GM12874 (cell line): ENCODE data around the gene PLIN3.

Source experiments
- TF ChIP-seq, protein P1 (sequence below): IDR thresholded peaks from 2 replicates; pipeline ENCODE4 v1.5.1; 2011; ENCODE audit warnings: low read depth, mild to moderate bottlenecking, control low read depth, low read length, moderate library complexity; ENCODE audit not compliant: insufficient read depth

PLIN3 gene, protein sequence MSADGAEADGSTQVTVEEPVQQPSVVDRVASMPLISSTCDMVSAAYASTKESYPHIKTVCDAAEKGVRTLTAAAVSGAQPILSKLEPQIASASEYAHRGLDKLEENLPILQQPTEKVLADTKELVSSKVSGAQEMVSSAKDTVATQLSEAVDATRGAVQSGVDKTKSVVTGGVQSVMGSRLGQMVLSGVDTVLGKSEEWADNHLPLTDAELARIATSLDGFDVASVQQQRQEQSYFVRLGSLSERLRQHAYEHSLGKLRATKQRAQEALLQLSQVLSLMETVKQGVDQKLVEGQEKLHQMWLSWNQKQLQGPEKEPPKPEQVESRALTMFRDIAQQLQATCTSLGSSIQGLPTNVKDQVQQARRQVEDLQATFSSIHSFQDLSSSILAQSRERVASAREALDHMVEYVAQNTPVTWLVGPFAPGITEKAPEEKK

DNA sequence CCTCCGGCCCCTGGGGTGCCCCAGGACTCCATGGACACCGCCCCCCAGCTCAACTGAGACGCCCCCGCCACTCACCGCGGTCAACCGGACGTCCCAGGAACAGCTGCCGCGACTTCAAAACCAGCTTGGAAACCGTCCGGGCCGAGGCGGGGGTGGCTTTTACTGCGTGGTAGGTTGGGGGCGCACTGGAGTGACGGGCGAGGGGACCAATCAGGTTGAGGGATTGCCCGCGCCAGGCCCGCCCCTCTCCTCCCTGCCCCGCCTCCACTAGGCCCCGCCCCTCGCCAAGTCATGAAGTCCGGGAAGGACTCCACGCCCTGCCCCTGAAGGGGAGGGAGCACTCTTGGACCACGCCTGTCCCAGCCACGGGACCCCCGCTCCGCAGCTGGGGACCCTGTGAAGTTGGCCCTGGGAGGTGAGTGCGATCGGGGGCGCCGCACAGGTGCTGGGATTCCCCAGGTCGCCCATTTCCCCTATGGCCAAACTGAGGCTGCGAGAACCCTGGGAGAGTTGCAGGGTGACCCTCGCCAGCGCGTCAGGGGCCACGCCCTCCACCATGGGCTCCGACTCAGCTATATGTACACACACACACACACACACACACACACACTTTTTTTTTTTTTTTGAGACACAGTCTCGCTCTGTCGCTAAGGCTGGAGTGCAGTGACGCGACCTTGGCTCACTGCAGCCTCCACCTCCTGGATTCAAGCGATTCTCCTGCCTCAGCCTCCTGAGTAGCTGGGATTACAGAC, at the start of gene PLIN3:
PLIN3 (minus strand) TSS at position 134 of the 752 bp plus-strand sequence. CDS start 6,273 bp downstream, outside the sequence.
- TF ChIP-seq, protein P1, sequence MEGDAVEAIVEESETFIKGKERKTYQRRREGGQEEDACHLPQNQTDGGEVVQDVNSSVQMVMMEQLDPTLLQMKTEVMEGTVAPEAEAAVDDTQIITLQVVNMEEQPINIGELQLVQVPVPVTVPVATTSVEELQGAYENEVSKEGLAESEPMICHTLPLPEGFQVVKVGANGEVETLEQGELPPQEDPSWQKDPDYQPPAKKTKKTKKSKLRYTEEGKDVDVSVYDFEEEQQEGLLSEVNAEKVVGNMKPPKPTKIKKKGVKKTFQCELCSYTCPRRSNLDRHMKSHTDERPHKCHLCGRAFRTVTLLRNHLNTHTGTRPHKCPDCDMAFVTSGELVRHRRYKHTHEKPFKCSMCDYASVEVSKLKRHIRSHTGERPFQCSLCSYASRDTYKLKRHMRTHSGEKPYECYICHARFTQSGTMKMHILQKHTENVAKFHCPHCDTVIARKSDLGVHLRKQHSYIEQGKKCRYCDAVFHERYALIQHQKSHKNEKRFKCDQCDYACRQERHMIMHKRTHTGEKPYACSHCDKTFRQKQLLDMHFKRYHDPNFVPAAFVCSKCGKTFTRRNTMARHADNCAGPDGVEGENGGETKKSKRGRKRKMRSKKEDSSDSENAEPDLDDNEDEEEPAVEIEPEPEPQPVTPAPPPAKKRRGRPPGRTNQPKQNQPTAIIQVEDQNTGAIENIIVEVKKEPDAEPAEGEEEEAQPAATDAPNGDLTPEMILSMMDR = no peak

DNA sequence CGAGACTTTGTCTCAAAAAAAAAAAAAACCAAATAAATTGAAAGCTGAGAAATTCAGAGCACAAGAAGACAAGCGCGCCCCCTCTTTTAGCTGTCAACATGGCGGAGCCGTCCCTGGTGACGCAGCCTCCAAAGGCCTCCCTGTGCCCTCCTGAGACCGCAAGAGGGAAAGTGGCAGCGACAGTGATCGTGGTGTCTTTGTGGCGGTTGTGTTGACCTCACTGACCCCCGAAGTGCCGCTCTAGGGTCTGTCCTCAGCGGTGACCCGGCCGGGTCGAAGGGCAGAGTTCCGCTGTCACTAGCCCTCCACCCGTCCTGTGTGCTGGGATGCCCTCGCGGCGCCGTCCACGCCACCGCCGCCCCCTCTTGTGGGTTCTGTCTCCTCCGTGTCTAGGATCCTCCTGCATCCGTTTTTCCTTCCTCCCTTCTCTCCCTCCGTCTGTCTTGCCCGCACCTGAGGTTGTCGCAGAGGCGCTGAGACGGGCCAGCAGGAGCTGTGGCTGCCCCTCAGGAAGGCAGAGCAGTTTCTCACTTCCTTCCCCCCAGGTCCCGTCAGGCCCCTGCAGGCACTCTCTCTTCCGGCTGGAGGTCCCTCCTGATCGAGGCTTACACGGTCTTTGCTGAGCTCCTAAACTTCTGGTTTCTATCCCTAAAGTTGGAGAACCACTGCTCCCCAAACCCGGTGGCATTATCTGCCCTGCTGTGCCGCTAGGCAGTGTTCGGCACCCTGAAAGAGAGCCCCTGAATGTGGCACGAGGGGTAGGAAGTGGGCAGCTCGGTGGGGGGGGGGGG, 49.0 kb upstream of the PLIN3 start:
- TF ChIP-seq, protein P1 = no peak

DNA sequence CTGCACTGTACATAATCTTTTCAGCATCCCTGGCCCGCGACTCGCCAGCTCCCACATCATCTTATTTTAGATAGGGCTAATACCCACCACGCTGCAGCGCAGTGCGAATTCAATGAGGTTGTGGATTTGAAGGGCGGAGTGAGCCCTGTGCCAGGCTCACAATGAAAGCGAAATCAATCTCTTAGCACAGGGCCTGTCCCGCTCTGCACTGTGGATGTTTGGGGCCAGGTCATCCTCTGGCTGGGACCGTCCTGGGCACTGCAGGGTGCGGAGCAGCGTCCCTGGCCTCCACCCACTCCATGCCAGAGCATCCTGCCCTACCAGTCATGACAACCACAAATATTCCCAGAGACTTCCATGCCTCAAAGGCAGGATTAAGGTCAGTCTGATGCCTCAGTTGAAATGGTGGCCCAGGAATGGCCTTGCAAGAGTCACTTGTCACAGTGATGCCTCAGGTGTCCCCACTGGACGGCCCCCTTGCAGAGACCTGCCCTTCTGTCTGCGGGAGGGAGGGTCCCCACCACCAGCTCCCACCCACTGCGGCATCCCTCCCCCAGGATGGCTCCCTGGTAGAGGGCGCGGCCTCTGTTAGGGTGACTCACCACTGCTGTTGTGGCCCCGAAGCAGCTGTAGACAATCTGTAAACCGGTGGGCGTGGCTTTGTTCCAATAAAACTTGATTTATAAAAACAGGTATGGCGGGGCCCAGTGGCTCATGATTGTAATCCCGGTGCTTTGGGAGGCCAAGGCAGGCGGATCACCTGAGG, 47.5 kb upstream of the PLIN3 start:
- TF ChIP-seq, protein P1 = no peak

DNA sequence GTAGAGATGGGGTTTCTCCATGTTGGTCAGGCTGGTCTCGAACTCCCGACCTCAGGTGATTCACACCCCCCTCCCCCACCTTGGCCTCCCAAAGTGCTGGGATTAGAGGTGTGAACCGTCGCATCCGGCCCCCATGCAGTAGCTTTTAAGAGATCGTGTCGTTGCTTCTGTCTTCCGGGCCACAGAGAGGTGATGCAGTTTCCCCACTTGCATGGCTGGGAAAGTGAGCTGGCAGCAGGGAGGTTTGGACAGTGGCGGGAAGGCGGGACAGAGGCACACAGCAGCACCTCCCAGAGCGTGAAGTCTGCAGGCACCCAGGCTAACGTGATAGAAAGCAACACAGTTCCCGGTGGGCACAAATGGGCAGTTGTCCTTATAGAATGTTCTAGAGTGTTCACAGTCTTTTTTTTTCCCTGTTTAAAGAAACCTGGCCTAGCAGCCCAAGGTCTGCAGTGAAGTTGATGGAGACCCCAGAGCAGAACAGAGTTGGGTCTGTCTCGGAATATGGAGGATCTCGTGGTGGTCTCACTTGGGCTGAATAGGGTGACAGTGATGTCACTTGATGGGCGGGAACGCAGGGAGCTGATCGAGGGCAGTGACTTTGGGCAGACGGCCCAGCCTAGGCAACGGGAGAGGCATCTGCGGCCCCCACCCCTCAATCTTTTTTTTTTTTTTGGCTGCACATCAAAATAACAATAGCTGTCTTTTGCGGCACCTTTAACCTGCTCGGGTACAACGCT, 46.7 kb upstream of the PLIN3 start:
- TF ChIP-seq, protein P1 = no peak

DNA sequence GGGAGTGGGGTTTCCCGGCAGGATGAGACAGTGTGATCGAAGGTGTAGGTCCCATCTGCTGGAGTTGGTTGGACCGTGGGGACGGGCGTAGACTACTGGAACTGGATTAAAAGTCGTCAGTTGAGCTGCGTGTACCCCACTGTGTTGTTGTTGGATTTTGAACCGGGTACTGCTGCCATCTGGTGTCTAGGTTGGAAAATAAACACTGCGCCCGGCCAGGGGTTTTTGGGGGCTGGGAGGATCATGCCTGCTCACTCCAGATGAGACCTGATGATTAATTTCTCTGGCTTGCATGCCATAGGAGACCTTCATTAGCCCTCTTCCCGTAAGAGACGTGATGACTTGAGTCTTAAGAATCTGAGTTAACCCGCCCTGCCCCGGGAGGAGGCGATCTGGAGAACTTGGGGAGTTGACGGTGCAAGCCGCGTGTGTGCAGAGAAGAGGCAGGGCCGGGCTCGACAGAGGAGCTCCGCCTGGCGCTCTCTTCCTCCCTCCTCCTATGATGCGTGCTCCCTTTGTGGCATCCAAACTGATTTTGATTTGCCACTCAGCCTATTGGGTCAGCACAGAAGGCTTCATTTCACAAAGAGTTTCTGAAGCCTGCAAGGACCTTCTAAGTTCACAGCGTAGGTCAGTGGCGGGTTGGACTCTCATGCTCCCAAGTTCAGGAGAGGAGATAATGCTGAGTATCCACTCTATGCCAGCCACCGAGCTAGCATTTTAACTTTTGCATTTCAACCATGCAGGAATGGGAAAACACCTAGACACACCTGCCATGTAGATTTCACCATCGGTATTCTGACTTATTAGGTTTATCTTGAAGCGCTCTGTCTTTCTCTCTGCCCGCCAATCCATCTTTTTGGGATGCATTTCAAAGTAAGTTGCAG, 44.6 kb upstream of the PLIN3 start:
- TF ChIP-seq, protein P1 = peak; percentile 51

DNA sequence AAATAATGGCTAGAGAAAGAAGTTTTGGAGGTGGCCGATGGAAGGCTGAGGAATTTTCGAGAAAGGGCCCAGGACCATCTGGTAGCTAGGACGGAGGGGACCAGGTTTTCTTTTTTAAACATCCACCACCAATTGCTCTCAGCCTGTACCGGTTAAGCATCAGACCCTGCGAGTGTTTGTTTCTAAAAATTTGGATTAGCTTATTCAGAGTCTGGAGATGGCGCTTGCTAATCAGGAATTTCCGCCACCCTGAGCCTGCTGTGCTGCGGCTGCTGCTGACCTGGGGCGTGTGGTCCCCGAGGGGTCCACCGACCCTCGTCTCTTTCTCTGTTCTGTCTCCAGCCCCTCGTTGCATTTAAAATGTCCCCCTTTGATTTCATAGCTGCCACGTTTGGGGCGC, 43.8 kb upstream of the PLIN3 start:
- TF ChIP-seq, protein P1 = no peak
